GM21515 (cell line): Measurements from ENCODE around the gene PCDHGB6.
"Not testable (repeated sequence)": the region's sequence is repeated elsewhere in the genome, so short reads cannot be mapped to it uniquely, and the experiment has no call there.

Experiments
- ATAC-seq: cut with Tn5 transposase; IDR thresholded peaks from one replicate; pipeline ENCODE4 v1.9.1; 2021; ENCODE audit not compliant: unreplicated experiment

Gene PCDHGB6

DNA sequence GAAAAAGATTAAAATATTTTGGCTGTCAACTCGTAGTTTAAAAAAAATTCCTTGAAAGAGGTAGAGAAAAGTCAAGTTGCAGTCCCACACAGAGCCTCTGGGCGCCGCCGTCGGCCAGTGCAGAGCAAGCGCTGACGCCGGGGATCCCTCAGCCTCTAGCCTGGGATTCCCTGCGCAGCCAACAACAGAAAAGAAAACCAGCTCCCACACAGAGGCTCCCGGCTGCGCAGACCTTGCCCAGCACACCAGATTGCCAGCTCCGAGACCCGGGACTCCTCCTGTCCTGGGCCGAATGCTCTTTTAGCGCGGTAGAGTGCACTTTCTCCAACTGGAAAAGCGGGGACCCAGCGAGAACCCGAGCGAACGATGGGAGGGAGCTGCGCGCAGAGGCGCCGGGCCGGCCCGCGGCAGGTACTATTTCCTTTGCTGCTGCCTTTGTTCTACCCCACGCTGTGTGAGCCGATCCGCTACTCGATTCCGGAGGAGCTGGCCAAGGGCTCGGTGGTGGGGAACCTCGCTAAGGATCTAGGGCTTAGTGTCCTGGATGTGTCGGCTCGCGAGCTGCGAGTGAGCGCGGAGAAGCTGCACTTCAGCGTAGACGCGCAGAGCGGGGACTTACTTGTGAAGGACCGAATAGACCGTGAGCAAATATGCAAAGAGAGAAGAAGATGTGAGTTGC lies 9.8 kb downstream of the PCDHGB6 start, which contains the start of gene PCDHGB7:
Gene PCDHGB7 (plus strand): TSS at position 184 of the 679 bp plus-strand sequence. CDS start 183 bp downstream, at position 367.
- ATAC-seq, result peak; percentile 82

DNA sequence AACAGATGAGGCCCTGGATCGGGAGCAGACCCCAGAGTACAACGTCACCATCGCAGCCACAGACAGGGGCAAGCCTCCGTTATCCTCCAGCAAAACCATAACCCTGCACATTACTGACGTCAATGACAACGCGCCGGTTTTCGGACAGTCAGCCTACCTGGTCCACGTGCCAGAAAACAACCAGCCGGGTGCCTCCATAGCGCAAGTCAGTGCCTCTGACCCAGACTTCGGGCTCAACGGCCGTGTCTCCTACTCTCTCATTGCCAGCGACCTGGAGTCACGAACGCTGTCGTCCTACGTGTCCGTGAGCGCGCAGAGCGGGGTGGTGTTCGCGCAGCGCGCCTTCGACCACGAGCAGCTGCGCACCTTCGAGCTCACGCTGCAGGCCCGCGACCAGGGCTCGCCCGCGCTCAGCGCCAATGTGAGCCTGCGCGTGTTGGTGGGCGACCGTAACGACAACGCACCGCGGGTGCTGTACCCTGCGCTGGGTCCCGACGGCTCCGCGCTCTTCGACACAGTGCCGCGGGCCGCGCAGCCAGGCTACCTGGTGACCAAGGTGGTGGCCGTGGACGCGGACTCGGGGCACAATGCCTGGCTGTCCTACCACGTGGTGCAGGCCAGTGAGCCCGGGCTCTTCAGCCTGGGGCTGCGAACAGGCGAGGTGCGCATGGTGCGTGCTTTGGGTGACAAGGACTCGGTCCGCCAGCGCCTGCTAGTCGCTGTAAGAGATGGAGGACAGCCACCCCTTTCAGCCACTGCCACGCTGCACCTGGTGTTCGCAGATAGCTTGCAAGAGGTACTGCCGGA lies 11.5 kb downstream of the PCDHGB6 start:
- no peak for ATAC-seq

DNA sequence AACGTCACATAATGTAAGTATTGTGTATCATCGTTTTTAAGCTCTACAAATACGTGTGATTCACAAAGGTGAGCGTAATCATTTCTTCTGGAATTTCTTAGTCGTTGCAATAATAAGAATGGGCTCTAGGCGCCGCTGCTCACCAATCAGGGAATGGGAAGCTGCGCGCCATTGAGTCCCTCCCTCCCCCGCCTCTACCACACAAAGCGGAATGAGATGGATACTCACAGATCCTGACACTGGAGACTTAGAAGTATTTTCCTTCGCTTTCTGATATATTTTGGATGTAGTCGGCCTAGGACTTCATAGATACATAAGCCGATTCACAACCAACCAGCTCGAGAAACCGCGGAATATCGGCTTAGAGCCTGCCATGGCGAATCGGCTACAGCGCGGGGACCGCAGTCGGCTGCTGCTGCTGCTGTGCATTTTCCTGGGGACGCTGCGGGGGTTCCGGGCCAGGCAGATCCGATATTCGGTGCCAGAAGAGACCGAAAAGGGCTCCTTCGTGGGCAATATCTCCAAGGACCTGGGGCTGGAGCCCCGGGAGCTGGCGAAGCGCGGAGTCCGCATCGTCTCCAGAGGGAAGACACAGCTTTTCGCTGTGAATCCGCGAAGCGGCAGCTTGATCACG lies 13.2 kb downstream of the PCDHGB6 start, which contains the start of gene PCDHGA11:
Gene PCDHGA11 (plus strand): TSS at position 197 of the 634 bp plus-strand sequence. CDS start 177 bp downstream, at position 374.
- ATAC-seq, result peak; percentile 46

DNA sequence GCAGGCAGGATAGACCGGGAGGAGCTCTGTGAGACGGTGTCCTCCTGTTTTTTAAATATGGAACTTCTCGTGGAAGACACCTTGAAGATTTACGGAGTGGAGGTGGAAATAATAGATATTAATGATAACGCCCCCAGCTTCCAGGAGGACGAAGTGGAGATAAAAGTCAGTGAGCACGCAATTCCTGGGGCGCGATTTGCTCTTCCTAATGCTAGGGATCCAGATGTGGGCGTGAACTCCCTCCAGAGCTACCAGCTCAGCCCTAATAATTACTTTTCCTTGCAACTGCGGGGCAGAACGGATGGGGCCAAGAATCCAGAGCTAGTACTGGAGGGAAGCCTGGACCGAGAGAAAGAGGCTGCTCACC lies 13.7 kb downstream of the PCDHGB6 start:
- ATAC-seq, result no peak

DNA sequence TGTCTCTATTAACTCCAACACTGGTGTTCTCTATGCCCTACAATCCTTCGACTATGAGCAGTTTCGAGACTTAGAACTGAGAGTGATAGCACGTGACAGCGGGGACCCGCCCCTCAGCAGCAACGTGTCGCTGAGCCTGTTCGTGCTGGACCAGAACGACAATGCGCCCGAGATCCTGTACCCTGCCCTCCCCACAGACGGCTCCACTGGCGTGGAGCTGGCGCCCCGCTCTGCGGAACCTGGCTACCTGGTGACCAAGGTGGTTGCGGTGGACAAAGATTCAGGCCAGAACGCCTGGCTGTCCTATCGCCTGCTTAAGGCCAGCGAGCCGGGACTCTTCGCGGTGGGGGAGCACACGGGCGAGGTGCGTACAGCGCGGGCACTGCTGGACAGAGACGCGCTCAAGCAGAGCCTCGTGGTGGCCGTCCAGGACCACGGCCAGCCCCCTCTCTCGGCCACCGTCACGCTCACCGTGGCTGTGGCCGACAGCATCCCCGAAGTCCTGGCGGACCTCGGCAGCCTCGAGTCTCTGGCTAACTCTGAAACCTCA lies 15.0 kb downstream of the PCDHGB6 start:
- ATAC-seq, result no peak

DNA sequence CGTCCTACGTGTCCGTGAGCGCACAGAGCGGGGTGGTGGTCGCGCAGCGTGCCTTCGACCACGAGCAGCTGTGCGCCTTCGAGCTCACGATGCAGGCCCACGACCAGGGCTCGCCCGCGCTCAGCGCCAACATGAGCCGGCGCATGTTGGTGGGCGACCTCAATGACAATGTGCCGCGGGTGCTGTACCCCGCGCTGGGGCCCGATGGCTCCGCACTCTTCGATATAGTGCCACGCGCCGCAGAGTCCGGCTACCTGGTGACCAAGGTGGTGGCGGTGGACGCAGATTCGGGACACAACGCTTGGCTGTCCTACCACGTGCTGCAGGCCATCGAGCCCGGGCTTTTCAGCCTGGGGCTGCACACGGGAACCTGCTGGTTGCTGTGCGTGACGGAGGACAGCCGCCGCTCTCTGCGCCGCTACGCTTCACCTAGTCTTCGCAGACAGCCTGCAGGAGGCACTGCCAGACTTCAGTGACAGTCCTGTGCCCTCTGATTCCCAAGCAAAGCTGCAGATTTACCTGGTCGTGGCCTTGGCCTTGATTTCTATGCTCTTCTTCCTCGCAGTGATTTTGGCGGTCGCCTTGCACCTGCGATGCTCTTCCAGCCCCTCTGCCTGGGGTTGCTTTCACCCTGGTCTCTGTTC lies 20.1 kb downstream of the PCDHGB6 start:
- ATAC-seq, result no peak

DNA sequence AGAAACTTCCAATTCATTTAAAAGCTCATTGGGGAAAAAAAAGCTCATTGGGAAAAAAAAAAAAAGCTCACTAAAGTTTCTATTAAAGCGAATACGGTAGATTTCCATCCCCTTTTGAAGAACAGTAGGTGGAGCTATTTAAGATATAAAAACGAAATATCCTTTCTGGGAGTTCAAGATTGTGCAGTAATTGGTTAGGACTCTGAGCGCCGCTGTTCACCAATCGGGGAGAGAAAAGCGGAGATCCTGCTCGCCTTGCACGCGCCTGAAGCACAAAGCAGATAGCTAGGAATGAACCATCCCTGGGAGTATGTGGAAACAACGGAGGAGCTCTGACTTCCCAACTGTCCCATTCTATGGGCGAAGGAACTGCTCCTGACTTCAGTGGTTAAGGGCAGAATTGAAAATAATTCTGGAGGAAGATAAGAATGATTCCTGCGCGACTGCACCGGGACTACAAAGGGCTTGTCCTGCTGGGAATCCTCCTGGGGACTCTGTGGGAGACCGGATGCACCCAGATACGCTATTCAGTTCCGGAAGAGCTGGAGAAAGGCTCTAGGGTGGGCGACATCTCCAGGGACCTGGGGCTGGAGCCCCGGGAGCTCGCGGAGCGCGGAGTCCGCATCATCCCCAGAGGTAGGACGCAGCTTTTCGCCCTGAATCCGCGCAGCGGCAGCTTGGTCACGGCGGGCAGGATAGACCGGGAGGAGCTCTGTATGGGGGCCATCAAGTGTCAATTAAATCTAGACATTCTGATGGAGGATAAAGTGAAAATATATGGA lies 22.7 kb downstream of the PCDHGB6 start, which contains the start of gene PCDHGA12:
Gene PCDHGA12 (plus strand): TSS at position 176 of the 782 bp plus-strand sequence. CDS start 253 bp downstream, at position 429.
- peak; percentile 88 for ATAC-seq

GRCh38 chr5:141431286-141431685 lies 23.5 kb downstream of the PCDHGB6 start:
- peak; percentile 44 for ATAC-seq

GRCh38 chr5:141432308-141432707 lies 24.5 kb downstream of the PCDHGB6 start:
- ATAC-seq, result not testable (repeated sequence)

- ATAC-seq, result not testable (repeated sequence)
Observed at GRCh38 chr5:141432726-141433125, 24.9 kb downstream of the PCDHGB6 start.

GRCh38 chr5:141434006-141434405 lies 26.2 kb downstream of the PCDHGB6 start:
- no peak for ATAC-seq

DNA sequence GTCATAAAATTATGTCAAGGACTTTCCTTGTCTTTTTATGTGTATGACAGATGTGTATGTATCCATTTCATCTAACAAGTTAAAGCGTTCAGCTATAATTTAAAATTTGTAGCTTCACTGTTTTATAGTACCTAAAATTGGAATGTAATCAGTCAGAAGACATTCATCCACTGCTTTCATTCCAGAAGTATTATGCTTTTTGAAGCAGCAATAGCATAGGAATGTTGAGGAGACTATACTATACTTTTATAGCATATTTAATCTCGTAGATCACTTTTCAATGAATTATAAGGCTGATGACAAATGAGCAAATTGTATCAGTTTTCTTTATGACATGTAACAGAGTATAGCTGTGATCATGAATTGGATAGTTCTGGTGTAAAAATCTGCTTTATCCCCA lies 29.4 kb downstream of the PCDHGB6 start:
- ATAC-seq, result no peak

- ATAC-seq, result no peak
Observed at GRCh38 chr5:141439411-141440141, 31.8 kb downstream of the PCDHGB6 start.

DNA sequence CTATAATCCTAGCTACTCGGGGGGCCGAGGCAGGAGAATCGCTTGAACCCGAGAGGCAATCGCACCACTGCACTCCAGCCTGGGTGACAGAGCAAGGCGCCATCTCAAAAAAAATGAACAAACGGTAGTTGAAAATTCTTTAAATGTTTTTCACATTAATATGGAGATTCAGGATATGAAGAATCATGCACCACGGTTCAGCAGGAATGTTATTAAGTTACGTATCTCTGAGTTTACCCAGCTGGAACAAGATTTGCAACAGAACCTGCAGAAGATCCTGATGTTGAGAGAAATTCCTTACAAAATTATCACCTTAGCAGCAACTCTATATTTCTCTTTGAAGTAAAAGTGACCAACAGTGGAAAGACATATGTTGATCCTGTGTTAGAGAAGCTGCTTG lies 32.5 kb downstream of the PCDHGB6 start:
- ATAC-seq, result no peak

DNA sequence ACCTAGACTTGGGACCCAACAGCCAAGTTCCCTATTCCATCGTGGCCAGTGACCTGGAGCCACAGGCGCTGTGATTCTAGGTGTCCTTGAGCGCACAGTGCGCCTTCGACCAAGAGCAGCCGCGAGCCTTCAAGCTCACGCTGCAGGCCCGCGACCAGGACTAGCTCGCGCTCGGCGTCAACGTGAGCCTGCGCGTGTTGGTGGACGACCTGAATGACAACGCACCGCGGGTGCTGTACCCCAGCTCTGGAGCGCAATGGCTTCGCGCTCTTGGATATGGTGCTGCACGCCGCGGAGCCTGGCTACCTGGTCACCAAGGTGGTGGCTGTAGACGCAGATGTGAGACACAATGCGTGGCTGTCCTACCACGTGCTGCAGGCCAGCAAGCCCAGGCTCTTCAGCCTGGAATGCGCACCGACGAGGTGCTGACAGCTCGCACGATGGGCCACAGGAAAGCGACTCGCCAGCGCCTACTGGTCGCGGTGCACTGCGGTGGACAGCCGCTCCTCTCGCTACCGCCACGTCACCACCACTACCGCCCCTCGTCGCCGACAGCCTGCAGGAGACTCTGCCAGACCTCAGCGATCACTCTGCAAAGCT lies 33.9 kb downstream of the PCDHGB6 start:
- no peak for ATAC-seq
